Skeletal muscle tissue (tissue), 4 donors: ENCODE data around the gene CRYAA. TPM values are rescaled to one million over a fixed set of nuclear protein-coding genes. Genes with fewer than 3 reads are reported as not detected.
"Not testable (repeated sequence)": the region's sequence is repeated elsewhere in the genome, so short reads cannot be mapped to it uniquely, and the experiment has no call there.

Source experiments
- H3K27ac ChIP-seq: one replicate; pipeline ENCODE4 v1.7.0; 2013; ENCODE audit warnings: mild to moderate bottlenecking, low read depth, low read length, inconsistent platforms
- H3K27me3 ChIP-seq, 3 donors: one replicate each; pipeline ENCODE4 v1.7.0; 2013; ENCODE audit warnings: low read length in 3 of 3; ENCODE audit not compliant: control insufficient read depth in 3 of 3, insufficient read depth in 3 of 3
- H3K36me3 ChIP-seq, 3 donors: one replicate each; pipeline ENCODE4 v1.7.0; 2013; ENCODE audit warnings: low read length in 3 of 3; ENCODE audit not compliant: control insufficient read depth in 3 of 3, insufficient read depth in 3 of 3
- H3K4me1 ChIP-seq, 3 donors: one replicate each; pipeline ENCODE4 v1.7.0; 2013; ENCODE audit warnings: low read length in 3 of 3, mild to moderate bottlenecking in 3 of 3; ENCODE audit not compliant: control insufficient read depth in 3 of 3, insufficient read depth in 3 of 3
- H3K4me3 ChIP-seq, 3 donors: one replicate each; pipeline ENCODE4 v1.7.0; 2013; ENCODE audit warnings: low read length in 3 of 3
- H3K9ac ChIP-seq, 3 donors: one replicate each; pipeline ENCODE4 v1.7.0; 2013; ENCODE audit warnings: low read length in 3 of 3, mild to moderate bottlenecking in 3 of 3, moderate library complexity in 2 of 3, low read depth in 1 of 3
- H3K9me3 ChIP-seq, 3 donors: one replicate each; pipeline ENCODE4 v1.7.0; 2013; ENCODE audit warnings: low read length in 3 of 3; ENCODE audit not compliant: control insufficient read depth in 3 of 3
- total RNA-seq: library from RNA; depleted of rRNA; stranded (reverse); fragments of >200 nt; gene quantifications from one replicate; pipeline ENCODE4 v1.2.3, GENCODE V29; 2014
- donor health status: Osteomylitis.

CRYAA gene
- total RNA-seq, 1 donor from 2014 or later, result not detected

DNA sequence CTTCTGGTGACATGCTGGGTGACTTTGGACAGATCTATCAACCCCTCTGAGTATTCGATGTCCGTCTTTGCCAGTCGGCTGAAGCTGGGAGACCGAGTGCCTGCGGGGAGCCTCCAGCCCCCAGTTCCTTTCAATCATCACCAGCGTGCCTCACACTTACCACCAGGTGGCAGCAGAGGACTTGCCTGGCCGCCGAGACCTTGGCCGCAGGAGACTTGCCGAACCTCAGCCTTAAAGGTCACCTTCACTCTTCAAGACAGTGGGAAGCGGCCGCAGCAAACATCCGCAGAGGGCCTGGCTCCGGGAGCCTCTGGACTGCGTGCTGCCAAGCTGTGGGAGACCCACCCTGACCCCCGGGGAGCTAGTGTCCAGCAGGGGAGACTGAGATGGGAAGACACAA, 7.8 kb downstream of the CRYAA start:
- not testable (repeated sequence) for H3K4me3 ChIP-seq, H3K36me3 ChIP-seq

GRCh38 chr21:43177043-43177906, 8.5 kb downstream of the CRYAA start:
- not testable (repeated sequence) for H3K27me3 ChIP-seq, H3K27ac ChIP-seq, H3K9ac ChIP-seq, H3K36me3 ChIP-seq, H3K9me3 ChIP-seq, H3K4me3 ChIP-seq, H3K4me1 ChIP-seq

More for the DNA sequence above, 7.8 kb downstream of the CRYAA start:
- not testable (repeated sequence) for H3K27me3 ChIP-seq, H3K9ac ChIP-seq, H3K27ac ChIP-seq, H3K4me1 ChIP-seq, H3K9me3 ChIP-seq

- H3K4me1 ChIP-seq, H3K9me3 ChIP-seq, H3K27ac ChIP-seq, H3K36me3 ChIP-seq, H3K27me3 ChIP-seq, H3K9ac ChIP-seq, H3K4me3 ChIP-seq: not testable (repeated sequence)
Measured at GRCh38 chr21:43178175-43178826, 9.5 kb downstream of the CRYAA start.

- not testable (repeated sequence) for H3K9me3 ChIP-seq, H3K27ac ChIP-seq, H3K4me1 ChIP-seq, H3K36me3 ChIP-seq, H3K4me3 ChIP-seq, H3K27me3 ChIP-seq, H3K9ac ChIP-seq
Measured at GRCh38 chr21:43181033-43181432, 12.2 kb downstream of the CRYAA start.

GRCh38 chr21:43187268-43187667, 18.5 kb downstream of the CRYAA start:
- H3K4me1 ChIP-seq, result not testable (repeated sequence)
- peaks cover 15 to 32% (median 18%) of the 10 kb centered on the region in 3 donors for H3K27me3 ChIP-seq

GRCh38 chr21:43187715-43188114, 18.9 kb downstream of the CRYAA start:
- Histone ChIP-seq H3K9me3 (no peaks in the 10 kb centered on the region), H3K27me3 (peaks cover 15 to 36% (median 22%) of the 10 kb centered on the region in 3 donors), H3K36me3 (no peaks in the 10 kb centered on the region), H3K4me3 (no peak overlapping the region), H3K9ac (no peak overlapping the region), H3K27ac (no peak overlapping the region), H3K4me1 (peaks cover 0 to 2% (median 0%) of the 10 kb centered on the region in 3 donors)

More at GRCh38 chr21:43187268-43187667, 18.5 kb downstream of the CRYAA start:
- H3K36me3 ChIP-seq, H3K4me3 ChIP-seq, H3K27ac ChIP-seq, H3K9me3 ChIP-seq, H3K9ac ChIP-seq: not testable (repeated sequence)

- Histone ChIP-seq H3K4me1 (peaks cover 0 to 2% (median 0%) of the 10 kb centered on the region in 3 donors), H3K9me3 (no peaks in the 10 kb centered on the region), H3K36me3 (no peaks in the 10 kb centered on the region), H3K9ac (no peak overlapping the region), H3K27me3 (peaks cover 19 to 40% (median 26%) of the 10 kb centered on the region in 3 donors), H3K4me3 (no peak overlapping the region), H3K27ac (no peak overlapping the region)
Measured at GRCh38 chr21:43188181-43188580, 19.4 kb downstream of the CRYAA start.

DNA sequence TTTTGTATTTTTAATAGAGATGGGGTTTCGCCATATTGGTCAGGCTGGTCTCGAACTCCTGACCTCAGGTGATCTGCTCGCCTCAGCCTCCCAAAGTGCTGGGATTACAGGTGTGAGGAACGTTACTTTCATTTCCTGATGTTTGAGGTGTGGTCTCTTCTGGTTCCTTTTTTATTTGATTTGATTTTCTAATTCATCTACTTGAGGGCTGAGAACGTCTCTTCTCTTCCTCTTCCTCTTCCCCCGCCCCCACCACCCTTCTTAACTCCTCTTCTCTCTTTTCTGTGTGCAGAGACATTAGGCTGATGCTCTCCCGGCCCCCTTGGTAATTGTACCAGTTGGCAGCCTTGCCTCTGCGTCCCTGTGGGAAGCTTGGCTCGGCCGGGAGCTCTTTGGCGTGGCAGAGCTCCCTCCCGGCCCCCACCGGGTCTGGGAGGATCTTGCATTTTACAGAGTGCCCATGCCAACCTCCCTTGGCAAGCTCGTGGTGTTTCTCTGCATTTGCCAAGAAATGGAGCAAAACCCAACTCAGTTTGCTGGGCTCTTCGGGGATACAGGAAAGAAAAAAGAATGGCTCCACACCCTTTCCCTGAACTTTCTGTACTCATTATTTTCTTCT, 19.9 kb downstream of the CRYAA start:
- Histone ChIP-seq H3K27ac (no peak overlapping the region), H3K4me1 (peaks cover 0 to 4% (median 3%) of the 10 kb centered on the region in 3 donors), H3K36me3 (no peaks in the 10 kb centered on the region), H3K9me3 (no peaks in the 10 kb centered on the region), H3K27me3 (peaks cover 24 to 45% (median 26%) of the 10 kb centered on the region in 3 donors), H3K4me3 (no peak overlapping the region), H3K9ac (no peak overlapping the region)

GRCh38 chr21:43189936-43190335, 21.1 kb downstream of the CRYAA start:
- H3K9ac ChIP-seq, result no peak overlapping the region
- no peak overlapping the region for H3K4me3 ChIP-seq
- H3K9me3 ChIP-seq, result no peaks in the 10 kb centered on the region
- no peaks in the 10 kb centered on the region for H3K36me3 ChIP-seq
- no peak overlapping the region for H3K27ac ChIP-seq
- peaks cover 29 to 57% (median 36%) of the 10 kb centered on the region in 3 donors for H3K27me3 ChIP-seq
- peaks cover 8 to 15% (median 15%) of the 10 kb centered on the region in 3 donors for H3K4me1 ChIP-seq

- H3K4me1 ChIP-seq, result peaks cover 13 to 20% (median 20%) of the 10 kb centered on the region in 3 donors
- H3K27me3 ChIP-seq, result peaks cover 35 to 64% (median 40%) of the 10 kb centered on the region in 3 donors
- no peak overlapping the region for H3K27ac ChIP-seq
- H3K9ac ChIP-seq, result no peak overlapping the region
- H3K4me3 ChIP-seq, result no peak overlapping the region
- no peaks in the 10 kb centered on the region for H3K9me3 ChIP-seq
- no peaks in the 10 kb centered on the region for H3K36me3 ChIP-seq
Measured at GRCh38 chr21:43190544-43190943, 21.7 kb downstream of the CRYAA start.
